ENCODE results near the gene TMPRSS6. TPM values are rescaled to one million over a fixed set of nuclear protein-coding genes. Genes with fewer than 3 reads are reported as not detected.

Gene TMPRSS6
- polyA plus RNA-seq, 6 donors from 2014 or later, result 0.08 TPM; not detected in 5

GRCh38 chr22:37070744-37071143 is 38.8 kb downstream of the TMPRSS6 start:
- no peak for DNase-seq
- no peaks in the 10 kb centered on the region for H3K4me1 Mint-ChIP-seq
- H3K36me3 Mint-ChIP-seq, result no peaks in the 10 kb centered on the region
- H3K27me3 Mint-ChIP-seq, result peaks cover 20 to 59% (median 28%) of the 10 kb centered on the region in 3 donors
- no peak overlapping the region for H3K4me3 Mint-ChIP-seq
- no peak overlapping the region for H3K27ac Mint-ChIP-seq
- H3K9me3 Mint-ChIP-seq, result no peaks in the 10 kb centered on the region
- ATAC-seq (ENCODE audit: low read depth in 2 of 2), result no peak

GRCh38 chr22:37070334-37070733 is 39.2 kb downstream of the TMPRSS6 start:
- no peak overlapping the region for H3K4me3 Mint-ChIP-seq
- DNase-seq (no peak), ATAC-seq (ENCODE audit: low read depth in 2 of 2) (no peak)
- H3K9me3 Mint-ChIP-seq, result no peaks in the 10 kb centered on the region
- H3K36me3 Mint-ChIP-seq, result no peaks in the 10 kb centered on the region
- H3K27me3 Mint-ChIP-seq, result peaks cover 16 to 55% (median 24%) of the 10 kb centered on the region in 3 donors
- no peaks in the 10 kb centered on the region for H3K4me1 Mint-ChIP-seq
- H3K27ac Mint-ChIP-seq, result no peak overlapping the region

- H3K9me3 Mint-ChIP-seq, result no peaks in the 10 kb centered on the region
- no peak for ATAC-seq (ENCODE audit: low read depth in 2 of 2)
- DNase-seq, result no peak
- H3K4me3 Mint-ChIP-seq, result no peak overlapping the region
- no peaks in the 10 kb centered on the region for H3K36me3 Mint-ChIP-seq
- peaks cover 13 to 49% (median 19%) of the 10 kb centered on the region in 3 donors for H3K27me3 Mint-ChIP-seq
- H3K27ac Mint-ChIP-seq, result no peak overlapping the region
- no peaks in the 10 kb centered on the region for H3K4me1 Mint-ChIP-seq
Measured at GRCh38 chr22:37069719-37070118, 39.8 kb downstream of the TMPRSS6 start.

GRCh38 chr22:37069319-37069718 is 40.2 kb downstream of the TMPRSS6 start:
- DNase-seq (no peak), ATAC-seq (ENCODE audit: low read depth in 2 of 2) (no peak)
- Mint-ChIP-seq H3K9me3 (no peaks in the 10 kb centered on the region), H3K27ac (no peak overlapping the region), H3K4me1 (no peaks in the 10 kb centered on the region), H3K36me3 (no peaks in the 10 kb centered on the region), H3K27me3 (peaks cover 13 to 45% (median 15%) of the 10 kb centered on the region in 3 donors), H3K4me3 (no peak overlapping the region)

- DNase-seq (no peak), ATAC-seq (ENCODE audit: low read depth in 2 of 2) (peak in 1 of 2 donors; percentile 21)
- no peaks in the 10 kb centered on the region for H3K9me3 Mint-ChIP-seq
- no peak overlapping the region for H3K27ac Mint-ChIP-seq
- peaks cover 11 to 41% (median 13%) of the 10 kb centered on the region in 3 donors for H3K27me3 Mint-ChIP-seq
- H3K4me3 Mint-ChIP-seq, result no peak overlapping the region
- no peaks in the 10 kb centered on the region for H3K36me3 Mint-ChIP-seq
- H3K4me1 Mint-ChIP-seq, result no peaks in the 10 kb centered on the region
Measured at GRCh38 chr22:37068859-37069258, 40.7 kb downstream of the TMPRSS6 start.

- Mint-ChIP-seq H3K27me3 (peaks cover 11 to 41% (median 13%) of the 10 kb centered on the region in 3 donors), H3K36me3 (no peaks in the 10 kb centered on the region), H3K4me3 (no peak overlapping the region), H3K4me1 (peaks cover 0 to 12% (median 0%) of the 10 kb centered on the region in 3 donors), H3K9me3 (no peaks in the 10 kb centered on the region), H3K27ac (peak overlapping the region in 1 of 6 donors; percentile 35)
- no peak for ATAC-seq (ENCODE audit: low read depth in 2 of 2)
- DNase-seq, result no peak
Measured at GRCh38 chr22:37067428-37067827, 42.1 kb downstream of the TMPRSS6 start.

- Mint-ChIP-seq H3K4me3 (no peak overlapping the region), H3K27me3 (peaks cover 11 to 41% (median 13%) of the 10 kb centered on the region in 3 donors), H3K27ac (no peak overlapping the region), H3K36me3 (peaks cover 0 to 6% of the 10 kb centered on the region in 2 donors), H3K4me1 (peaks cover 0 to 13% (median 0%) of the 10 kb centered on the region in 3 donors), H3K9me3 (no peaks in the 10 kb centered on the region)
- DNase-seq, result no peak
- ATAC-seq (ENCODE audit: low read depth in 2 of 2), result no peak
Measured at GRCh38 chr22:37065961-37066360, 43.6 kb downstream of the TMPRSS6 start.

GRCh38 chr22:37065180-37065579 is 44.3 kb downstream of the TMPRSS6 start:
- H3K27ac Mint-ChIP-seq, result no peak overlapping the region
- H3K9me3 Mint-ChIP-seq, result no peaks in the 10 kb centered on the region
- H3K27me3 Mint-ChIP-seq, result peaks cover 11 to 34% (median 13%) of the 10 kb centered on the region in 3 donors
- no peak for DNase-seq
- no peak overlapping the region for H3K4me3 Mint-ChIP-seq
- H3K4me1 Mint-ChIP-seq, result peaks cover 0 to 13% (median 0%) of the 10 kb centered on the region in 3 donors
- H3K36me3 Mint-ChIP-seq, result peaks cover 0 to 10% of the 10 kb centered on the region in 2 donors
- no peak for ATAC-seq (ENCODE audit: low read depth in 2 of 2)

- Mint-ChIP-seq H3K9me3 (no peaks in the 10 kb centered on the region), H3K36me3 (peaks cover 0 to 10% of the 10 kb centered on the region in 2 donors), H3K27ac (peak overlapping the region in 1 of 6 donors; percentile 39), H3K4me3 (no peak overlapping the region), H3K27me3 (peaks cover 11 to 28% (median 12%) of the 10 kb centered on the region in 3 donors), H3K4me1 (peaks cover 0 to 13% (median 0%) of the 10 kb centered on the region in 3 donors)
- DNase-seq (no peak), ATAC-seq (ENCODE audit: low read depth in 2 of 2) (no peak)
Measured at GRCh38 chr22:37064553-37064952, 45.0 kb downstream of the TMPRSS6 start.

- Mint-ChIP-seq H3K4me1 (peaks cover 0 to 13% (median 0%) of the 10 kb centered on the region in 3 donors), H3K4me3 (no peak overlapping the region), H3K9me3 (no peaks in the 10 kb centered on the region), H3K27me3 (peaks cover 9 to 25% (median 11%) of the 10 kb centered on the region in 3 donors), H3K27ac (peak overlapping the region in 1 of 6 donors; percentile 39), H3K36me3 (peaks cover 0 to 10% of the 10 kb centered on the region in 2 donors)
- no peak for DNase-seq
- ATAC-seq (ENCODE audit: low read depth in 2 of 2), result no peak
Measured at GRCh38 chr22:37063431-37064420, 45.8 kb downstream of the TMPRSS6 start.

- no peak overlapping the region for H3K4me3 Mint-ChIP-seq
- H3K36me3 Mint-ChIP-seq, result peaks cover 0 to 10% of the 10 kb centered on the region in 2 donors
- H3K9me3 Mint-ChIP-seq, result no peaks in the 10 kb centered on the region
- H3K4me1 Mint-ChIP-seq, result peaks cover 0 to 13% (median 0%) of the 10 kb centered on the region in 3 donors
- no peak for ATAC-seq (ENCODE audit: low read depth in 2 of 2)
- no peak for DNase-seq
- no peak overlapping the region for H3K27ac Mint-ChIP-seq
- H3K27me3 Mint-ChIP-seq, result peaks cover 3 to 16% (median 4%) of the 10 kb centered on the region in 3 donors
Measured at GRCh38 chr22:37062702-37063381, 46.7 kb downstream of the TMPRSS6 start.

- H3K4me3 Mint-ChIP-seq, result no peak overlapping the region
- H3K9me3 Mint-ChIP-seq, result no peaks in the 10 kb centered on the region
- ATAC-seq (ENCODE audit: low read depth in 2 of 2) (peak in 1 of 2 donors; percentile 69), DNase-seq (no peak)
- H3K36me3 Mint-ChIP-seq, result peaks cover under 1 to 15% of the 10 kb centered on the region in 2 donors
- peaks cover 0 to 11% (median 0%) of the 10 kb centered on the region in 3 donors for H3K27me3 Mint-ChIP-seq
- no peak overlapping the region for H3K27ac Mint-ChIP-seq
- H3K4me1 Mint-ChIP-seq, result peaks cover 0 to 13% (median 0%) of the 10 kb centered on the region in 3 donors
Measured at GRCh38 chr22:37062376-37062675, 47.2 kb downstream of the TMPRSS6 start.

GRCh38 chr22:37061611-37062375 is 47.7 kb downstream of the TMPRSS6 start:
- no peak for ATAC-seq (ENCODE audit: low read depth in 2 of 2)
- no peak for DNase-seq
- Mint-ChIP-seq H3K9me3 (no peaks in the 10 kb centered on the region), H3K36me3 (peaks cover 3 to 20% of the 10 kb centered on the region in 2 donors), H3K4me1 (peaks cover 0 to 13% (median 0%) of the 10 kb centered on the region in 3 donors), H3K4me3 (no peak overlapping the region), H3K27ac (no peak overlapping the region), H3K27me3 (peaks cover 0 to 6% (median 0%) of the 10 kb centered on the region in 3 donors)
